Panc1 (cell line): Measurements from ENCODE around the gene CEBPB. TPM values are rescaled to one million over a fixed set of nuclear protein-coding genes. Genes with fewer than 3 reads are reported as not detected.
A peak's percentile ranks its signal among the peaks of the same experiment; 100 is the strongest.

ENCODE experiments used
- ATAC-seq: fragments of 200-7000 bp; cut with Tn5 transposase; 2 replicates; pipeline ENCODE4 v1.9.1; 2020; ENCODE audit warnings: mild to moderate bottlenecking, moderate library complexity
- BruUV-seq: library from RNA; stranded (reverse); fragments of 400-500 nt; replicated peaks from 2 replicates; lab custom pipeline; 2021; lab: Mats Ljungman, UMichigan
- CTCF ChIA-PET: fragments of 300-600 bp; sonication (Branson Sonifier 250); formaldehyde crosslinking; loops from one replicate; lab custom pipeline; 2022; ENCODE audit warnings: antibody characterized with exemption; lab: Charles Lee
- POLR2A ChIA-PET: fragments of 300-600 bp; sonication (Branson Sonifier 250); formaldehyde crosslinking; loops from one replicate; lab custom pipeline; 2022; ENCODE audit warnings: antibody characterized with exemption; lab: Charles Lee
- DNase-seq: peaks from one replicate; pipeline ENCODE4 v3.0.0-alpha.2; 2010; ENCODE audit warnings: low read depth, low spot score
- H3K27ac ChIP-seq: 2 replicates; pipeline ENCODE4 v1.5.1; 2011; ENCODE audit warnings: mild to moderate bottlenecking, low read length, inconsistent platforms
- H3K27me3 ChIP-seq: fragments of 200-500 bp; sonication (Bioruptor generic); 2 replicates; pipeline ENCODE4 v1.6.0; 2014; ENCODE audit warnings: low read length, inconsistent platforms; ENCODE audit not compliant: control insufficient read depth, insufficient read depth
- H3K36me3 ChIP-seq: fragments of 200-500 bp; sonication (Bioruptor generic); 2 replicates; pipeline ENCODE4 v1.5.1; 2014; ENCODE audit warnings: inconsistent platforms, mild to moderate bottlenecking, low read length, moderate library complexity; ENCODE audit not compliant: control insufficient read depth, insufficient read depth
- H3K4me1 ChIP-seq: 2 replicates; pipeline ENCODE4 v1.5.1; 2011; ENCODE audit warnings: inconsistent platforms, mild to moderate bottlenecking, low read length, moderate library complexity; ENCODE audit not compliant: control insufficient read depth, insufficient read depth
- H3K4me3 ChIP-seq, 2 experiments: 2 replicates each; pipeline ENCODE4 v1.5.1; 2011 to 2012; ENCODE audit warnings: low read depth in 2 of 2, low read length in 2 of 2, mild to moderate bottlenecking in 2 of 2, inconsistent platforms in 1 of 2, moderate library complexity in 1 of 2
- H3K9me3 ChIP-seq: fragments of 200-500 bp; sonication (Bioruptor generic); 2 replicates; pipeline ENCODE4 v1.5.1; 2014; ENCODE audit warnings: low read depth, mild to moderate bottlenecking, inconsistent platforms, low read length, moderate library complexity; ENCODE audit not compliant: control insufficient read depth, insufficient read depth
- CTCF ChIP-seq: fragments of 450-650 bp; IDR thresholded peaks from 2 replicates; pipeline ENCODE4 v1.5.1; 2017; ENCODE audit warnings: mild to moderate bottlenecking
- POLR2AphosphoS5 ChIP-seq: IDR thresholded peaks from 2 replicates; pipeline ENCODE4 v1.6.1; 2012; ENCODE audit warnings: mild to moderate bottlenecking, low read depth, low read length, moderate library complexity
- REST ChIP-seq, 2 experiments: IDR thresholded peaks; 2 replicates each; pipeline ENCODE4 v1.6.1; 2011 to 2012; ENCODE audit warnings: low read depth in 2 of 2, control low read depth in 1 of 2, low read length in 1 of 2, mild to moderate bottlenecking in 1 of 2, moderate library complexity in 1 of 2; ENCODE audit not compliant: insufficient read depth in 1 of 2
- SIN3A ChIP-seq: IDR thresholded peaks from 2 replicates; pipeline ENCODE4 v1.6.1; 2012; ENCODE audit warnings: low read depth, mild to moderate bottlenecking, low read length, moderate library complexity, borderline replicate concordance; ENCODE audit not compliant: insufficient read depth
- TCF7L2 ChIP-seq: IDR thresholded peaks from 2 replicates; pipeline ENCODE4 v1.6.1; 2011; ENCODE audit warnings: mild to moderate bottlenecking, low read depth, low read length, inconsistent platforms
- in situ Hi-C: cut with HindIII; loops from 2 replicates; pipeline ENCODE4 v1.10.0; 2016; ENCODE audit warnings: low sequenced_read_pairs, low pct_unique_long_range_greater_than_20kb
- intact Hi-C: fragments of 100-400 bp; cut with micrococcal nuclease; formaldehyde crosslinking; loops from one replicate; pipeline ENCODE4 v1.10.0; 2022; ENCODE audit not compliant: unreplicated experiment
- total RNA-seq: library from RNA; stranded (reverse); gene quantifications from one replicate; pipeline ENCODE4 v1.2.1, GENCODE V29; 2021; ENCODE audit not compliant: unreplicated experiment

The CEBPB gene
- total RNA-seq, 1 experiment from 2014 or later, result 52.1 TPM

- H3K4me3 ChIP-seq, result no peak overlapping the region
- peaks cover 28% of the 10 kb centered on the region for H3K4me1 ChIP-seq
- H3K27me3 ChIP-seq, result no peaks in the 10 kb centered on the region
- ChIA-PET POLR2A (interaction anchor here (1.2 kb wide), 1 partner anchor 43 kb away, joined by 4 read pairs; no protein-coding TSS in a partner anchor), CTCF (no interaction called here)
- DNase-seq (no peak), ATAC-seq (no peak)
- in situ Hi-C loops (no loop called here), intact Hi-C loops (no loop called here)
- no peaks in the 10 kb centered on the region for H3K9me3 ChIP-seq
- H3K27ac ChIP-seq, result peak overlapping the region; percentile 69; the same call in 1 of the 2 replicates
- no TSS peak for BruUV-seq
- no peak for TF ChIP-seq CTCF
- TF ChIP-seq POLR2AphosphoS5, result no peak
- TF ChIP-seq SIN3A, result no peak
- TF ChIP-seq TCF7L2, result no peak
- no peak for TF ChIP-seq REST (IDR thresholded peaks at IDR 0.05; ENCODE audit: insufficient read depth in 1 of 2, low read depth in 2 of 2, low read length in 1 of 2)
- no peaks in the 10 kb centered on the region for H3K36me3 ChIP-seq
Observed at GRCh38 chr20:50242178-50242514, 51.5 kb downstream of the CEBPB start.

Other genes starting within 250 kb of the CEBPB start
- gene SNAI1, start 207.8 kb upstream of the CEBPB start, total RNA-seq, result 8.8 TPM
- gene UBE2V1, start 77.7 kb upstream of the CEBPB start, total RNA-seq, result 115 TPM
- 88.9 TPM for gene PEDS1, start 37.1 kb upstream of the CEBPB start, total RNA-seq